GM21786 (cell line): Measurements from ENCODE around the gene OR13G1.
"Not testable (repeated sequence)": the region's sequence is repeated elsewhere in the genome, so short reads cannot be mapped to it uniquely, and the experiment has no call there.

Experiments used
- ATAC-seq: cut with Tn5 transposase; IDR thresholded peaks from one replicate; pipeline ENCODE4 v1.9.1; 2021; ENCODE audit not compliant: unreplicated experiment

The OR13G1 gene

GRCh38 chr1:247679639-247680038 is at the start of gene OR13G1:
OR13G1 (minus strand) TSS chr1:247679739; CDS start chr1:247673041, 6,698 bp downstream.
- ATAC-seq, result no peak

GRCh38 chr1:247721222-247721621 is 41.7 kb upstream of the OR13G1 start:
- no peak for ATAC-seq

DNA sequence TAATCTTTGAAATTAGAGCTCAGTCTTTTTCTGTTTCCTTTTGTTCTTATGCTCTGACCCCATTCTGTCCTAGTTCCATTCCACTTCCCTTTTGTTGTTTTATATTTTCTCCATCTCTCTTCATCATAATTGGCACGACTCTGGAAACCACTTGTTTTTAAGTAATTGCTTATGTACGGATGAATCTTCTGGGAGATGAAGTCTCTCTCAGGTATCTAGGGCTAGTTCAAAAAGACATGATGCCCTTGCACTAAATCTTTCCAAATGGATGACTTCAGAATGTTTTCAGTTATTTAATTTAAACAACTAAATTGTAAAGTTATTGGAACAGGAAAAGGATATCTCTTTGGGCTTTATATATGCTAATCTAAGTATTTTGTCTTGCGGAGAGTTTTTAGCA is 37.0 kb upstream of the OR13G1 start, which contains the start of gene OR6F1:
Gene OR6F1, minus strand, starts transcription at position 101 of the 400 bp plus-strand sequence. CDS start 3,891 bp downstream, outside the sequence.
- ATAC-seq, result no peak

GRCh38 chr1:247713753-247714152 is 34.2 kb upstream of the OR13G1 start:
- ATAC-seq, result no peak

- not testable (repeated sequence) for ATAC-seq
Measured at GRCh38 chr1:247710681-247711080, 31.1 kb upstream of the OR13G1 start.

- ATAC-seq, result no peak
Measured at GRCh38 chr1:247701338-247701737, 21.8 kb upstream of the OR13G1 start.

DNA sequence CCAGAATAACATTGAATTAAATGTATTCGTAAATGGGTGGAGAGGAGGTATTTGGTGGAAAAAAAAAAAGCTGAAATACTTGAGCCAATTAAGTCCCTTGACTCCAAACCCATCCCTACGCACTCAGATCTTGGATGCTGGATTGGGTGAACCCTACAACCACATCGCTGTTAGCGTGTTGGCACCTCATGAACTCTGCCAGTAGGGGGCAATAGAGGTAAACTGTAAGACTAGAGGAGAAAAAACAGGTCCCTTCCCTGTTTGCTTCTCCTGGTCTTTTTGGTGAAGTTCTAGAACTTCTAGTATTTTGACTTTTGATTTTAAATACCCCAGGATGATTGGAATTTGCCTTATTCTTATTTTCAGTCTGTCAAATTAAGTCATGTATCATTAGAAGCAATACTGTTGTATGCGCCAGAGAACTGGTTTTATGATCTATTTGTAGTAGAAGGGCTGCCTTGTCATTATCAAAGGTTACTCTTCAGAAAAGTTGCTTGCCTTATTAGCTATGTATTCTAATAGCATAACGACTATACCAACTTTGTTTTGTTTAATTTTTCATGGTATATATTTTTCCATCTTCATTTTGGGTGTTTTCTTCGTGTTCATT is 1.9 kb upstream of the OR13G1 start:
- ATAC-seq, result peak; percentile 97

DNA sequence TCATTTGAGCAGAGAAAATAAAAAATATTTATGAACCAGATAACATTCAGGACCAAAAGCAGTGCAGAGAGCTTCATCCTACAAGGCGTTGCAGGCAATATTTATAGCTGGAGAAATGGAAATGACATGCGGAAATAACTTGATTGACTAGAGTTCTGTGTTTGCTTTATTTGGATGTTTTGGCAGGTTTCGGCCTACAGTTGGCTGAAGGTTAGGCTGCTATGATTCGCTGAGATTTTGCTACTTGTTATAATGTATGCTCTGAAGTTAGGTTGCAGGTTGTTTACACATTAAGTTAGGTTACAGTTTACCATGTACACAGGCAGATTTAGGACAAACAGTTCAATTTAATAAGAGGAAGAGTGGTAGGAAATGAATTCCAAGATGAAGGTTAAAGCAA is 632 bp upstream of the OR13G1 start:
- no peak for ATAC-seq

- no peak for ATAC-seq
Measured at GRCh38 chr1:247669225-247669624, 10.3 kb downstream of the OR13G1 start.

DNA sequence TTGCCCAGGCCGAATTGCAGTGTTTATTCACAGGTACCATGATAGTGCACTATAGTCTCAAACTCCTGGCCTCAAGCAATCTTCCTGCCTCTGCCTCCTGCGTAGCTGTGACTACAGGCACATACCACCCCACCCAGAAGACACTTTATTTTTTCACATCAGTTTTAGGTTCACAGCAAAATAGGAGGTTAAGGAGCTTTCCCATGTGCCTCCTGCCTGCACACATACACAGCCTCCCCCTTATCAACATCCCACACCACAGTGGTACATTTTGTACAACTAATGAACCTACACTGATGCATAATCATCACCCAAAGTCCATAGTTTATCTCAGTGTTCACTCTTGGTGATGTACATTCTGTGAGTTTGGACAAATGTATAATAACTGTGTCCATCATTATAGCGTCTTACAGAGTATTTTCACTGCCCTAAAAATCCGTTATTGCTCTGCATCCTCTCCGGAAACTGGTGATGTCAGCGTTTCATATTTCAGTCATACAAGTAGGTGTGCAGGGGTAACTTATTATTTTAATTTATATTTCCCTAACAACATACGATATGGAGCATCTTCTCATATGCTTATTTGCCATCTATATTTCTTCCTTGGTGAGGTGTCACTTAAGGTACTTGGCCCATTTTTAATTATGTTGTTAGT is 23.2 kb downstream of the OR13G1 start:
- ATAC-seq, result no peak

DNA sequence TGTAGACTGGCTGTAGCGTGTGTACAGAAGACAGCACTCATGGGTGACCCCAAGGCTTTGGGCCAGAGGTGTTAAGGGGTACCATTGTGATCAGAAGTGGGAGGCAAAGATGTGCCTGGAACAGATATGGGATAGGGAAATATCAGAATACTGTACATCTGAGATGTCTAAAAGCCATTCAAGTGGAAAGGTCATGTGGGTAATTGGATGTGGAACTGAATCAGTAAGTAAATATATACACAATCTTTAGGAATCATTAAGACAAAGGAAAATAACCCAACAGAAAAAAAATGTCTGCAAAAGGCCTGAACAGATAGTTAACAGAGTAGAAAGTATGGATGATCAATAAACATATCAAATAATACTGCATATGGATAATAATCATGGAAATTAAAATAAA is 26.5 kb downstream of the OR13G1 start:
- ATAC-seq, result no peak

DNA sequence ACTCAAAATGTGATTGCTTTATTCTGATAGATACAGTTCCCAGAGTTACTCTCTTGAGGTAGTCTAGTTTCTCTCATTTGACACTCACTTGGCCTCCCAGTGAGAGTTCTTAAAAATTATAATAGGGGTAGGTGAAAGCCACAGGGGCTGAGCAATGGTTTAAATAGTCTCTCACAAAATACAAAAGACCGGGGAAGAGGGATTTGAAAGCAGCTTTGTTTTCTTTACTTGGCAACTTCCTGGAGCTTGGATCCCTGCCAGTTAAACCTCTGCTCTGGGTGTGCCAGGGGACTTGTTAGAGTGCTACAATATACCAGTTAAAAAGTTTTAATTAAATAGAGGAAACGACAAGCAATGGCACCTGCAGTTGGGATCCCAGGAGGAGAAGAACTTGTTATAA is 31.7 kb downstream of the OR13G1 start:
- ATAC-seq, result no peak

- no peak for ATAC-seq
Measured at GRCh38 chr1:247646867-247647266, 32.7 kb downstream of the OR13G1 start.

DNA sequence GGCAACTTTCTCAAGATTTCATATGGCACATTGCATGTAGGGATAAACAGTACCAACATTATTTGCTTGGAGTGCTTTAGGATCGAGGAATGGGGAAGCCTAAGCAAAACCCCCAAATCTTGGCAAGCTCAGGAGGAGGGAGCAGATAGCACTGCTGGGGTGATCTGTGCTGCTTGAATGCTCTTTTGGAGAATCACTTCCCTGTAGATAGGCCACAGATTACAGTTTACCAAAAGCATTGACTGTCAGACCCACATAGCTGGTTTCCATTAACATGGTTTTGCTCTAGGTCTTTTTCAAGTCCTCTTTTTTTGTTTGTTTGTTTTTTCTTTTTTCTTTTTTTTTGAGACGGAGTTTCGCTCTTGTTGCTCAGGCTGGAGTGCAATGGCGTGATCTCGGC is 36.8 kb downstream of the OR13G1 start:
- ATAC-seq, result no peak

DNA sequence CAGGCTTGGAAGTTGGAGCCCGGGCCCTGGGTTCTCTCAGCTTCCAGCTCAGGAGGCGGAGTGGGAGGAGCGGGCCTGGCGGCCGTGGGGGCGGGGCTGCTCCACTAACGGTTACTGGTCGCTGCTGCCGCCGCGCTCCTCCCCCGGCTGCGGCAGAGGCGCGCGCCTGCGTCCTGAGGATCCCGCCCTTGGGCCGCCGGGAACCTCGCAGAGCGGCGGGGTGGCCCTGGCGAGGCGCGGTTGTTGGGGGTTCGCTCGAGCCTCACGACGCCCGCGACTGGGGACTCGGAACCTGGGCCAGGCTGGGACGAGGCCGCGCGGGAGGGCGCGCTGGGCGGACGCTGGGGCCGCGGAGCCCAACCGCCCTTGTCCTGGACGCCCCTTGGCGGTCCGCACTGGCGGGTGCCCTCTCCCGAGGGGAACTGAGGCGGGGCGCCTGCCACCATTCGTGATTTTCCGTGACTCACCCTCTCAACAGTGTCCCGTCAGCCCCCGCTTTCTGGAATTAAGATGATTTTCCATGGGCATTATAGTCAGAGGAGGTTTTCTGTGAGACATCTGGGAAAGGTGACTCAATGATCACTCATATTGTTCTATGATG is 40.1 kb downstream of the OR13G1 start:
- ATAC-seq, result no peak

GRCh38 chr1:247638781-247639180 is 40.8 kb downstream of the OR13G1 start:
- no peak for ATAC-seq

GRCh38 chr1:247638011-247638410 is 41.5 kb downstream of the OR13G1 start:
- no peak for ATAC-seq

DNA sequence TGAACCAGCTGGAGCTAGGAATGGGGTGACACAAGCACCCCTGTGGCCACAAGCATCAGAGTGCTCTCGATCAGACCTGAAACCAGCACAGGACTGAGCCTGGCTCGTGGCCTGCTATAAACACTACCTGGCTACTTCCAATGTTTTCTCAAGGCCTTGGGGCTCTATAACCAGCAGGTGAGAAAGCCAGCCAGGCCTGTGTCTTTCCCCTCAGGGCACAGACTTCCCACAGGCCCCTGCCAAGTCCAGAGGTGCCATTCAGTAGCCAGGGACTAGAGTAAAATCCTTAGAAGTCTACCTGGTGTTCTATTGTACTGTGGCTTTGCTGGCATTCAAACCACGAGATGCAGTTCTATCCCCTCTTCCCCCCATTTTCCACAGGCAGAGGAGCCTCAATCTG is 51.6 kb downstream of the OR13G1 start:
- ATAC-seq, result no peak
